GM23248 (cell line): ENCODE measurements around the gene AK5. TPM values are rescaled to one million over a fixed set of nuclear protein-coding genes. Genes with fewer than 3 reads are reported as not detected.

Experiments
- DNase-seq: peaks from one replicate; pipeline ENCODE4 v3.0.0-alpha.2; 2015
- H2AFZ ChIP-seq: fragments of 200-600 bp; sonication (generic); 2 replicates; pipeline ENCODE4 v1.6.1; 2016; ENCODE audit warnings: antibody characterized with exemption
- H3F3A ChIP-seq: fragments of 200-600 bp; sonication (generic); 2 replicates; pipeline ENCODE4 v1.6.1; 2016; ENCODE audit warnings: mild to moderate bottlenecking, antibody characterized with exemption, mixed run types; ENCODE audit not compliant: insufficient read depth
- H3K27ac ChIP-seq: fragments of 200-600 bp; sonication (generic); 2 replicates; pipeline ENCODE4 v1.5.1; 2016; ENCODE audit warnings: mild to moderate bottlenecking
- H3K27me3 ChIP-seq: fragments of 200-600 bp; sonication (generic); replicated peaks from 2 replicates; pipeline ENCODE4 v1.6.1; 2016; ENCODE audit warnings: mild to moderate bottlenecking; ENCODE audit not compliant: insufficient read depth
- H3K36me3 ChIP-seq: fragments of 200-600 bp; sonication (generic); 2 replicates; pipeline ENCODE4 v1.6.1; 2016; ENCODE audit warnings: low read depth, mild to moderate bottlenecking
- H3K4me1 ChIP-seq: fragments of 200-600 bp; sonication (generic); 2 replicates; pipeline ENCODE4 v1.6.1; 2016; ENCODE audit warnings: mild to moderate bottlenecking; ENCODE audit not compliant: insufficient read depth
- H3K4me2 ChIP-seq: fragments of 200-600 bp; sonication (generic); one replicate; pipeline ENCODE4 v1.6.1; 2016; ENCODE audit warnings: mild to moderate bottlenecking; ENCODE audit not compliant: unreplicated experiment
- H3K4me3 ChIP-seq: fragments of 200-600 bp; sonication (generic); 2 replicates; pipeline ENCODE4 v1.5.1; 2016; ENCODE audit warnings: mild to moderate bottlenecking
- H3K79me2 ChIP-seq: fragments of 200-600 bp; sonication (generic); 2 replicates; pipeline ENCODE4 v1.6.1; 2016; ENCODE audit warnings: mild to moderate bottlenecking; ENCODE audit not compliant: insufficient read depth
- H3K9ac ChIP-seq: fragments of 200-600 bp; sonication (generic); 2 replicates; pipeline ENCODE4 v1.6.1; 2016; ENCODE audit warnings: mild to moderate bottlenecking
- H3K9me2 ChIP-seq: fragments of 200-600 bp; sonication (generic); 2 replicates; pipeline ENCODE4 v1.6.1; 2016; ENCODE audit warnings: mixed run types, mild to moderate bottlenecking, moderate library complexity; ENCODE audit not compliant: insufficient read depth
- H3K9me3 ChIP-seq: fragments of 200-600 bp; sonication (generic); one replicate; pipeline ENCODE4 v1.6.1; 2017; ENCODE audit warnings: low read depth
- H4K20me1 ChIP-seq: fragments of 200-600 bp; sonication (generic); 2 replicates; pipeline ENCODE4 v1.6.0; 2016; ENCODE audit not compliant: insufficient read depth
- EZH2 ChIP-seq: fragments of 200-600 bp; sonication (generic); IDR thresholded peaks from 2 replicates; pipeline ENCODE4 v1.6.1; 2018; ENCODE audit warnings: antibody characterized with exemption, mild to moderate bottlenecking; ENCODE audit not compliant: insufficient read depth, poor library complexity, severe bottlenecking
- EZH2phosphoT487 ChIP-seq: fragments of 200-600 bp; sonication (generic); IDR thresholded peaks from 2 replicates; pipeline ENCODE4 v1.6.1; 2018; ENCODE audit warnings: antibody characterized with exemption, moderate library complexity, mild to moderate bottlenecking, low read depth; ENCODE audit not compliant: insufficient read depth
- WGBS, 2 experiments: methylation state at CpG; one replicate each; pipeline ENCODE4 v1.1.6; 2015 to 2017; ENCODE audit warnings: low lambda C conversion rate in 2 of 2, low coverage in 1 of 2; ENCODE audit errors: missing lambda C conversion rate in 2 of 2; 5-methylcytosine and 5-hydroxymethylcytosine counted together
- in situ Hi-C: fragments of 300-500 bp; cut with MboI; formaldehyde crosslinking; loops from 2 replicates; pipeline ENCODE4 v1.15.0; 2020
- polyA plus RNA-seq: library from polyadenylated mRNA; unstranded; fragments of >200 nt; fragmentation: Nextera tagmentation; extraction: Ambion mirVana; gene quantifications from 2 replicates; pipeline ENCODE4 v1.2.1, GENCODE V29; 2016
- total RNA-seq: library from RNA; depleted of rRNA; stranded (reverse); fragments of >200 nt; shearing (Covaris generic); gene quantifications from 2 replicates; pipeline ENCODE4 v1.2.3, GENCODE V29; 2014

AK5 gene
- total and polyA plus RNA-seq, 2 experiments from 2014 or later, result 65.3 to 78.8 TPM

DNA sequence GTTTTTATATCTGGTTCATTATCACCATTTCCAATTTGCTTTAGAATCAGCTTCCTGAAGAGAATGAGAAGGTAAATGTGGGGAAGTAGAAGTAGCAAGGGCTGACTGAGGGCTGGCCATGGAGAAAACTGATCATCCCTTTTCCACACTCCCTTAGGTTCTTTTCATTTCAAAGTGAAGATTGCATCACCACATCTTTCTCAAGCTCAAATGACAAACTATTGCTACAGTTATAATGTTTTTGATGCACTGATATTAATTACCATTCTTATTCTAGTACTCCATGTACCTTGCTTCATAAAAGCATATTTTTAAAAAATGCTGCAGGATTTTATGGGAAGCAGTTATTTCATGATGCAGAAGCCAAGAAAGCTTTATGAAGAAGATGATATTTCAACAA is 7.9 kb upstream of the AK5 start:
- H3F3A ChIP-seq, result peaks cover 13% of the 10 kb centered on the region; the same call in 1 of the 2 replicates
- DNase-seq, result peak; percentile 46
- in situ Hi-C loops, result no loop called here

DNA sequence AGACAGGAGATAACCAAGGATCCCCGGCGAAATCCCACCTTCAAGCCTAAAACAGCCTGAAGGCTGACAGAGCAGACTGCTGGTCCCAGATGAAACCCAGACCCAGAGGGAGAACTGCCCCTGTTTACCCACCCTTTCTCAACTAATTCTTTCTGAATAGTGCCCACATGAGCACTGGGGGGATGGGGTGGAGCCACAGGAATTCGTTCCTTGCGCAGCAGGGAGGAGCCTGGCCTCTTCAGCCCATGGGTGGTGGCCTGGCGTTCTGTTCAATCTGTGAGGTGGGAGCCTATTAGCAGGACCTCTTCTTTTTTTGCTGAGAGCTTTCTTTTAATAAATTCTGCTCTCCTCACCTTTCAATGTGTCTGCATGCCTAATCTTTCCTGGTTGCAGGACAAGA is 6.6 kb upstream of the AK5 start:
- Histone ChIP-seq H4K20me1 (no peaks in the 10 kb centered on the region), H3K27ac (no peak overlapping the region), H3K4me2 (no peak overlapping the region), H2AFZ (no peak overlapping the region), H3F3A (peaks cover 13% of the 10 kb centered on the region; the same call in 1 of the 2 replicates), H3K4me1 (peaks cover 11% of the 10 kb centered on the region; the same call in 1 of the 2 replicates), H3K79me2 (no peaks in the 10 kb centered on the region), H3K9me2 (no peaks in the 10 kb centered on the region), H3K4me3 (no peak overlapping the region), H3K9ac (no peak overlapping the region), H3K9me3 (no peaks in the 10 kb centered on the region), H3K36me3 (no peaks in the 10 kb centered on the region), H3K27me3 (no peaks in the 10 kb centered on the region)
- TF ChIP-seq EZH2 (no peak), EZH2phosphoT487 (no peak)
- in situ Hi-C loops, result no loop called here
- DNase-seq, result no peak
- WGBS, 2 experiments, result 97 to 98% methylated on average over 5 of the region's 5 CpGs

More for the DNA sequence above, 7.9 kb upstream of the AK5 start:
- H3K4me2 ChIP-seq, result no peak overlapping the region
- TF ChIP-seq EZH2phosphoT487, result no peak
- H3K27me3 ChIP-seq, result no peaks in the 10 kb centered on the region
- H3K9me3 ChIP-seq, result no peaks in the 10 kb centered on the region
- no peak overlapping the region for H3K9ac ChIP-seq
- H3K4me3 ChIP-seq, result no peak overlapping the region
- H3K36me3 ChIP-seq, result no peaks in the 10 kb centered on the region
- H3K27ac ChIP-seq, result no peak overlapping the region
- H4K20me1 ChIP-seq, result no peaks in the 10 kb centered on the region
- H2AFZ ChIP-seq, result no peak overlapping the region; the same call in 1 of the 2 replicates
- H3K79me2 ChIP-seq, result no peaks in the 10 kb centered on the region
- no peaks in the 10 kb centered on the region for H3K9me2 ChIP-seq
- peaks cover 11% of the 10 kb centered on the region; the same call in 1 of the 2 replicates for H3K4me1 ChIP-seq

GRCh38 chr1:77276941-77277340 is 4.9 kb upstream of the AK5 start:
- WGBS, 2 experiments, result 12 to 24% methylated on average over 2 of the region's 2 CpGs
- H4K20me1 ChIP-seq, result no peaks in the 10 kb centered on the region

GRCh38 chr1:77279929-77280328 is 1.9 kb upstream of the AK5 start:
- no peak overlapping the region for H3K4me2 ChIP-seq
- peaks cover 17% of the 10 kb centered on the region for H3K4me1 ChIP-seq
- in situ Hi-C loops, result no loop called here
- no peaks in the 10 kb centered on the region for H3K36me3 ChIP-seq
- H3F3A ChIP-seq, result peaks cover 5% of the 10 kb centered on the region; the same call in 1 of the 2 replicates
- no peak overlapping the region for H3K4me3 ChIP-seq
- no peak overlapping the region for H3K9ac ChIP-seq
- no peaks in the 10 kb centered on the region for H3K27me3 ChIP-seq
- no peak overlapping the region for H3K27ac ChIP-seq
- DNase-seq, result no peak
- H3K9me3 ChIP-seq, result no peaks in the 10 kb centered on the region
- no peak overlapping the region for H2AFZ ChIP-seq
- peaks cover 28% of the 10 kb centered on the region for H3K79me2 ChIP-seq
- H3K9me2 ChIP-seq, result no peaks in the 10 kb centered on the region
- TF ChIP-seq EZH2 (no peak), EZH2phosphoT487 (no peak)
- 93 to 96% methylated on average over 2 of the region's 2 CpGs for WGBS, 2 experiments
- H4K20me1 ChIP-seq, result no peaks in the 10 kb centered on the region

More at GRCh38 chr1:77276941-77277340, 4.9 kb upstream of the AK5 start:
- Histone ChIP-seq H3K79me2 (no peaks in the 10 kb centered on the region), H3K4me3 (no peak overlapping the region), H3K9me2 (no peaks in the 10 kb centered on the region), H3K9me3 (no peaks in the 10 kb centered on the region), H3K36me3 (no peaks in the 10 kb centered on the region), H3K4me2 (no peak overlapping the region), H3K27ac (no peak overlapping the region), H2AFZ (no peak overlapping the region), H3K4me1 (peaks cover under 1% of the 10 kb centered on the region; the same call in 1 of the 2 replicates), H3K27me3 (no peaks in the 10 kb centered on the region), H3K9ac (no peak overlapping the region), H3F3A (peaks cover 6% of the 10 kb centered on the region; the same call in 1 of the 2 replicates)
- in situ Hi-C loops, result no loop called here
- DNase-seq, result peak; percentile 8
- TF ChIP-seq EZH2phosphoT487 (no peak), EZH2 (no peak)

GRCh38 chr1:77280962-77281361 is 857 bp upstream of the AK5 start:
- Histone ChIP-seq H3K4me1 (peaks cover 17% of the 10 kb centered on the region), H3K9me3 (no peaks in the 10 kb centered on the region), H3K36me3 (no peaks in the 10 kb centered on the region), H3K27me3 (no peaks in the 10 kb centered on the region), H2AFZ (peak overlapping the region; percentile 94), H3K9ac (no peak overlapping the region), H3K4me3 (peak overlapping the region; percentile 93; the same call in 1 of the 2 replicates), H3K79me2 (peaks cover 39% of the 10 kb centered on the region), H3F3A (peaks cover 5% of the 10 kb centered on the region; the same call in 1 of the 2 replicates), H3K9me2 (no peaks in the 10 kb centered on the region), H3K4me2 (no peak overlapping the region), H3K27ac (no peak overlapping the region), H4K20me1 (no peaks in the 10 kb centered on the region)
- in situ Hi-C loops, result no loop called here
- 97% methylated on average over 4 of the region's 4 CpGs for WGBS, 2 experiments
- peak; percentile 5 for DNase-seq
- TF ChIP-seq EZH2, result no peak
- TF ChIP-seq EZH2phosphoT487, result no peak
